Measurements from ENCODE around the gene VPS33A. TPM values are rescaled to one million over a fixed set of nuclear protein-coding genes. Genes with fewer than 3 reads are reported as not detected.
A peak's percentile ranks its signal among the peaks of the same experiment; 100 is the strongest.
"Not testable (repeated sequence)": the region's sequence is repeated elsewhere in the genome, so short reads cannot be mapped to it uniquely, and the experiment has no call there.

Gene VPS33A
- total RNA-seq, 1 donor from 2014 or later: 22.2 TPM

DNA sequence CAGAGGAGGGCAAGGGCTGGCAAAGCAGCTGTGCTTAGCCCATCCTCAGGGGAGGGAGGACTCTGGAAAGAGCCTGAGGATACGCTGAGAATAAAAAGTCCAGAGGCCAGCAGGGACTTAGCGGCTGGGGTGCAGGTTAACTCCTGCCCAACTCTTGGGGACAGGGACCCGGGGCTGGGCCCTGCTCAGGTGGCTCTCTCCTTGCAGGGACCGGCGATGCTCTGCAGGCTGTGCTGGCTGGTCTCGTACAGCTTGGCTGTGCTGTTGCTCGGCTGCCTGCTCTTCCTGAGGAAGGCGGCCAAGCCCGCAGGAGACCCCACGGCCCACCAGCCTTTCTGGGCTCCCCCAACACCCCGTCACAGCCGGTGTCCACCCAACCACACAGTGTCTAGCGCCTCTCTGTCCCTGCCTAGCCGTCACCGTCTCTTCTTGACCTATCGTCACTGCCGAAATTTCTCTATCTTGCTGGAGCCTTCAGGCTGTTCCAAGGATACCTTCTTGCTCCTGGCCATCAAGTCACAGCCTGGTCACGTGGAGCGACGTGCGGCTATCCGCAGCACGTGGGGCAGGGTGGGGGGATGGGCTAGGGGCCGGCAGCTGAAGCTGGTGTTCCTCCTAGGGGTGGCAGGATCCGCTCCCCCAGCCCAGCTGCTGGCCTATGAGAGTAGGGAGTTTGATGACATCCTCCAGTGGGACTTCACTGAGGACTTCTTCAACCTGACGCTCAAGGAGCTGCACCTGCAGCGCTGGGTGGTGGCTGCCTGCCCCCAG lies 60.0 kb downstream of the VPS33A start:
- H3K9me3 Mint-ChIP-seq (ENCODE audit: unreplicated experiment): no peaks in the 10 kb centered on the region
- no peak overlapping the region for H3K4me3 Mint-ChIP-seq (ENCODE audit: unreplicated experiment)
- H3K27me3 Mint-ChIP-seq (ENCODE audit: unreplicated experiment): peaks cover 10% of the 10 kb centered on the region
- TF ChIP-seq CTCF (IDR thresholded peaks at IDR 0.05): no peak
- H3K4me1 Mint-ChIP-seq (ENCODE audit: unreplicated experiment): peaks cover 7% of the 10 kb centered on the region
- peaks cover 25% of the 10 kb centered on the region for H3K36me3 Mint-ChIP-seq (ENCODE audit: unreplicated experiment)
- no peak overlapping the region for H3K27ac Mint-ChIP-seq (ENCODE audit: unreplicated experiment)
- DNase-seq (ENCODE audit: extremely low spot score, unreplicated experiment): no peak

DNA sequence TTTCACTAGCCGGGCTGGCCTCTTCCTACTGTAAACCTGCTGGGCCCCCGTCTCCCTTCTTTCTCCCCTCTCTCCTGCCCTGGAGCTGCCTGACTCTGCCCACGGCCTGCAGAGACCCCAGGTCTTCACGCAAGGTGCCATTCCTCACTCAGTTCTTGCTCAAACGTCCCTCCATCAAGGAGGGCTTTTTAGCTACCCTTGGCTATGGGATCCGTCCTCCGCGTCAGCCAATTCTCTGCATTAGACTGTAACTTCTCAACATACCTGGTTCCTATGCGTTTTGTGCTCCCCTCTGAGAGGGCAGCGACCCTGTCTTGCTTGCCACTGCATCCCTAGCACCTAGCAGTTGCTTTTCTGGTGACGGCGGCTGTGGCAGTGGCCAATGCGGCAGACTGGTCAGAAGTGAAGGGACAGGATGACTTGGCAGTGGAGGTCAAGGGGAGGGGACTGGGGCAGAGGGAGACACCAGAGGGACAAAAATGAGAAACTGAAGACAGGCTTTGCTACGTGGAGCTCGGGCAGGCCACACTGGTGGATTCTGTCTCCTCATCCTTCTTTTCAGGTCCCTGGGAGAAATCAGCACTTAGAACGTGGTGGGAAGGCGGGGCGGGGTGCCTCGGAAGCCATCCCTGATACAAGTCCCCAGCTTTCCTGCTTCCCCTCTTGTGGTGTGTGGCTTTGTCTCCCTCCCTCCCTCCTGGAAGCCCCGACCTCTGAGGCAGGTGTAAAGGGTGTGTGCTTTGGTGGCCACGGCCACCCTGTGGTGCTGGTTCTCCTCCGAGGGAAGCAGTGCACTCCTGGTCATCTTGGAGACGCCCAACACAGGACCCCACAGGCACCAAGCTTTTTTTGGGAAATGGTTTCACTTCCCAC lies 61.0 kb downstream of the VPS33A start:
- peaks cover 10% of the 10 kb centered on the region for H3K27me3 Mint-ChIP-seq (ENCODE audit: unreplicated experiment)
- H3K4me1 Mint-ChIP-seq (ENCODE audit: unreplicated experiment): peaks cover 7% of the 10 kb centered on the region
- H3K36me3 Mint-ChIP-seq (ENCODE audit: unreplicated experiment): peaks cover 23% of the 10 kb centered on the region
- no peak overlapping the region for H3K27ac Mint-ChIP-seq (ENCODE audit: unreplicated experiment)
- DNase-seq (ENCODE audit: extremely low spot score, unreplicated experiment): no peak
- H3K4me3 Mint-ChIP-seq (ENCODE audit: unreplicated experiment): peak overlapping the region; percentile 65
- no peak for TF ChIP-seq CTCF (IDR thresholded peaks at IDR 0.05)
- H3K9me3 Mint-ChIP-seq (ENCODE audit: unreplicated experiment): no peaks in the 10 kb centered on the region

DNA sequence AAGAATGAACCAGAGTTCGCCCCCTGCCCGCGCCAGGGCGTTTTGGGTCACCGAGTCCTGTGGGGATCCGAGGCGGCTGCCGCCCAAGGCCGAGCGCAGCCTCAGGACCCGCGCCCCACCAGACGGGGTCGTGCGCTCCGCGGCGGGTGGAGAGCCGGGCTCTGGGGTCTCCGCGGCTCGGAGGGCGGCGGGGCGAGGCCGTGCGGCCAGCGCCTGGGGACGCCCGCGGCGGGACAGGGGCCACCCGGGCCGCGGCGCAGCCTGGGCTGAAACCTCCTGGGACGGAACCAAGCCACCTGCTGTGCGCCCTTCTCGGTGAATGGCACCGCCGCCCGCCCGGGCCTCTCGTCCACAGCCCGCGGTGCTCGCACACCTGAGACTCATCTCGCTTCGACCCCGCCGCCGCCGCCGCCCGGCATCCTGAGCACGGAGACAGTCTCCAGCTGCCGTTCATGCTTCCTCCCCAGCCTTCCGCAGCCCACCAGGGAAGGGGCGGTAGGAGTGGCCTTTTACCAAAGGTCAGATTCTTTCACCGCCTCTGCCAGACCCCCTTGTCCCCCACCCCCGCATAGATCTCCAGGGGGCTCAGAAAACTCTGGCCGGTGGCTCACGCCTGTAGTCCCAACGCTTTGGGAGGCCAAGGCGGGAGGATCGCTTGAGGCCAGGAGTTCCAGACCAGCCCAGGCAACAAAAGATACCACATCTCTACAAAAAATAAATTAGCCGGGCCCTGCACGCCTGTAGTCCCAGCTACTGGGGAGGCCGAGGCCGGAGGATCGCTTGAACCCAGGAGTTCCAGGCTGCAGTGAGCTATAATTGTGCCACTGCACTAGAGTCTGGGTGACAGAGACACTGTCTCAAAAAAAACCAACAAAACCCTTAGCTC lies 61.9 kb downstream of the VPS33A start:
- H3K36me3 Mint-ChIP-seq (ENCODE audit: unreplicated experiment): peaks cover 18% of the 10 kb centered on the region
- no peak for DNase-seq (ENCODE audit: extremely low spot score, unreplicated experiment)
- peaks cover 10% of the 10 kb centered on the region for H3K27me3 Mint-ChIP-seq (ENCODE audit: unreplicated experiment)
- H3K4me1 Mint-ChIP-seq (ENCODE audit: unreplicated experiment): peaks cover 7% of the 10 kb centered on the region
- H3K9me3 Mint-ChIP-seq (ENCODE audit: unreplicated experiment): no peaks in the 10 kb centered on the region
- H3K27ac Mint-ChIP-seq (ENCODE audit: unreplicated experiment): no peak overlapping the region
- peak overlapping the region; percentile 65 for H3K4me3 Mint-ChIP-seq (ENCODE audit: unreplicated experiment)
- no peak for TF ChIP-seq CTCF (IDR thresholded peaks at IDR 0.05)

DNA sequence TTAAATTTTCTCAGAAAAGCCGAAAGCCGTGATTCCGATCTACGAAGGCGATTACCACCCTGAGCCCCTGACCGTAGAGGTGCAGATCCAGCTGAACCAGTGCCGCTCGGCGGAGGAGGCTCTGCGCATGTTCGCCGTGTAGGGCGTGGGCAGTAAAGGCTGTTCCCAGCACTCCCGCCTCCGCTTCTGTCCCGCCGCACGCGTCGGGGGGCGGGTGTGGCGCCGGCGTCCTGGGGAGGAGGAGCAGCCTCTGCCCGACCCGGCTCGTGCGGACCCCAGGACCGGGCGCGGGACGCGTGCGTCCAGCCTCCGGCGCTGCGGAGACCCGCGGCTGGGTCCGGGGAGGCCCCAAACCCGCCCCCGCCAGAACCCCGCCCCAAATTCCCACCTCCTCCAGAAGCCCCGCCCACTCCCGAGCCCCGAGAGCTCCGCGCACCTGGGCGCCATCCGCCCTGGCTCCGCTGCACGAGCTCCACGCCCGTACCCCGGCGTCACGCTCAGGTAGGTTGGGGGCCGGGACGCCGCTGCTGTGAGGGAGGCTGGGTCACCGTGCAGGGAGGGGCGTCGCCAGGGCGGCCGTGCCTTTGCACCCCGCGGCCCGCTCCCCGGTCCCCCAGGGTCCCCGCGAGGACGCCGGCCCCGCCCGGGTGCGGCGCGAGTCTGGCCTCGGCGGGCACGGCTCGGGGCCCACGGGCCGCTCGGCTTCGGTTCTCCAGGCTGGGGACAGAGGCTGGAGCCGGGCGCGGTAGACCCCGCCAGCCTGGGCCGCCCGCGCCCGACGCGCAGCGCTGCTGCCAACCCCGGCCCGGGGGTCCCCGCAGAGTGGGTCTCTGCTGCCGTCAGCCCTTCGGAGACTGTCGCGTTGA lies 62.8 kb downstream of the VPS33A start, which contains the start of gene B3GNT4:
TSS of gene B3GNT4 (plus strand) at position 409 of the 866 bp plus-strand sequence. CDS start 910 bp downstream, outside the sequence.
- H3K4me1 Mint-ChIP-seq (ENCODE audit: unreplicated experiment): peaks cover 9% of the 10 kb centered on the region
- DNase-seq (ENCODE audit: extremely low spot score, unreplicated experiment): peak; percentile 86
- H3K9me3 Mint-ChIP-seq (ENCODE audit: unreplicated experiment): no peaks in the 10 kb centered on the region
- H3K36me3 Mint-ChIP-seq (ENCODE audit: unreplicated experiment): peaks cover 15% of the 10 kb centered on the region
- peak within 1 kb of the TSS; percentile 75 for H3K4me3 Mint-ChIP-seq (ENCODE audit: unreplicated experiment)
- no peak within 1 kb of the TSS for H3K27ac Mint-ChIP-seq (ENCODE audit: unreplicated experiment)
- no peak for TF ChIP-seq CTCF (IDR thresholded peaks at IDR 0.05)
- H3K27me3 Mint-ChIP-seq (ENCODE audit: unreplicated experiment): peaks cover 10% of the 10 kb centered on the region

DNA sequence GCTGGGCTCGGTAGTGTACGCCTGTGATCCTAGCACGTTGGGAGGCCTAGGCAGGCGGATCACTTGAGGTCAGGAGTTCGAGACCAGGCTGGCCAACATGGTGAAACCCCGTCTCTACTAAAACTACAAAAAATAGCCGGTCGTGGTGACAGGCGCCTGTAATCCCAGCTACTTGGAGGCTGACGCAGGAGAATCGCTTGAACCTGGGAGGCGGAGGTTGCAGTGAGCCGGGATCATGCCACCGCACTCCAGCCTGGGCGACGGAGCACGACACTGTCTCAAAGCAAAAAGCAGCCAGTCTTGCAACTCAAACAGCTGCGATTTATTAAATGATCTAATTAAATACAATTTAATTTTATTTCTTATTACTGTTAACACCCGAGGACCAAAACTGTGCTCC lies 63.5 kb downstream of the VPS33A start:
- not testable (repeated sequence) for H3K36me3 Mint-ChIP-seq (ENCODE audit: unreplicated experiment); H3K27me3 Mint-ChIP-seq (ENCODE audit: unreplicated experiment); DNase-seq (ENCODE audit: extremely low spot score, unreplicated experiment); H3K27ac Mint-ChIP-seq (ENCODE audit: unreplicated experiment); H3K9me3 Mint-ChIP-seq (ENCODE audit: unreplicated experiment)
- H3K4me1 Mint-ChIP-seq (ENCODE audit: unreplicated experiment): peaks cover 10% of the 10 kb centered on the region
- peak overlapping the region; percentile 75 for H3K4me3 Mint-ChIP-seq (ENCODE audit: unreplicated experiment)

Measured in osteocyte (in vitro differentiated cells).